ENCODE results near the gene PIWIL4. TPM values are rescaled to one million over a fixed set of nuclear protein-coding genes. Genes with fewer than 3 reads are reported as not detected.

Gene PIWIL4
- total and polyA plus RNA-seq, 9 of the 15 experiments (the other 6 are each of a cell fraction or from before 2014, with no cell fraction given): 6.3 to 17.0 (median 10.8) TPM

- Histone ChIP-seq H3K4me3 (no peak overlapping the region), H2AFZ (ENCODE audit: low read depth, low read length) (no peak overlapping the region), H4K20me1 (replicated peaks; ENCODE audit: control insufficient read depth, insufficient read depth, low read length) (no peaks in the 10 kb centered on the region), H3K9me3 (replicated peaks; ENCODE audit: control insufficient read depth, insufficient read depth, low read depth, low read length) (no peaks in the 10 kb centered on the region), H3K4me2 (ENCODE audit: insufficient read depth, low read length) (no peak overlapping the region), H3K36me3 (ENCODE audit: control insufficient read depth, insufficient read depth, low read length) (peaks cover 20% of the 10 kb centered on the region; the same call in 1 of the 3 replicates), H3K79me2 (ENCODE audit: control insufficient read depth, insufficient read depth, low read length) (no peaks in the 10 kb centered on the region), H3K9ac (ENCODE audit: insufficient read depth in 1 of 2, low read depth in 2 of 2, low read length in 2 of 2) (no peak overlapping the region), H3K27me3 (ENCODE audit: control insufficient read depth in 2 of 2, insufficient read depth in 2 of 2, low read length in 2 of 2) (peaks cover 2 to 3% of the 10 kb centered on the region in 2 experiments; a peak in 2 of 5 replicates), H3K9me1 (ENCODE audit: control insufficient read depth, insufficient read depth, low read length) (no peaks in the 10 kb centered on the region), H3K27ac (ENCODE audit: extremely low read depth, low read depth, low read length) (no peak overlapping the region), H3K4me1 (replicated peaks in 1 of 2; ENCODE audit: control insufficient read depth in 2 of 2, insufficient read depth in 2 of 2, low read length in 2 of 2) (no peaks in the 10 kb centered on the region)
- TF ChIP-seq NR4A1 (CRISPR knock-in tag; IDR thresholded peaks at IDR 0.05): no peak
- TF ChIP-seq NR4A1 (tag; IDR thresholded peaks at IDR 0.05): no peak
- TF ChIP-seq ZNF589 (CRISPR knock-in tag; IDR thresholded peaks at IDR 0.05; ENCODE audit: low read depth): no peak
- peak; percentile 52 to 65; a peak in 3 of 4 replicates for TF ChIP-seq RAD21 (CRISPR knock-in tag; conservative IDR thresholded peaks at IDR 0.05 in 1 of 2, IDR thresholded peaks at IDR 0.05 in 1 of 2)
- TF ChIP-seq ZNF785 (CRISPR knock-in tag; IDR thresholded peaks at IDR 0.05): no peak
- TF ChIP-seq CTCF (IDR thresholded peaks at IDR 0.05 in 2 of 3, conservative IDR thresholded peaks at IDR 0.05 in 1 of 3; ENCODE audit: insufficient read depth in 2 of 3, low read depth in 1 of 3, low read length in 3 of 3): peak in 2 of 3 experiments; percentile 35 to 49; a peak in 3 of 6 replicates
- no peak for TF ChIP-seq SRSF7 (optimal IDR thresholded peaks at IDR 0.05; ENCODE audit: low read depth, low read length)
- TF ChIP-seq REST (IDR thresholded peaks at IDR 0.05; ENCODE audit: borderline replicate concordance): peak; percentile 43; the same call in 1 of the 2 replicates
- TF ChIP-seq REST (CRISPR knock-in tag; IDR thresholded peaks at IDR 0.05; ENCODE audit: low read depth): no peak
- TF ChIP-seq ELK3 (CRISPR knock-in tag; IDR thresholded peaks at IDR 0.05): no peak
- no peak for TF ChIP-seq RFX1 (IDR thresholded peaks at IDR 0.05)
- ChIA-PET CTCF (ENCODE audit: low intra/inter-chr PET ratio) (interaction anchor here (1.1 to 1.9 kb wide), 3 partner anchors 78 to 702 kb away, joined by 3 to 9 read pairs (median 5); no protein-coding TSS in a partner anchor), POLR2A (interaction anchor here (0.6 kb wide), 1 partner anchor 143 kb away, joined by 5 read pairs; no protein-coding TSS in a partner anchor)
- peak; percentile 59; the same call in 2 of the 3 replicates for ATAC-seq
- in situ Hi-C loops (cut with MboI) (no loop called here), intact Hi-C loops (cut with micrococcal nuclease) (loop anchor here (1.0 kb wide), 1 partner anchor 79 kb away; no protein-coding TSS in a partner anchor)
- no TSS peak for BruUV-seq (replicated peaks)
- no peak for FAIRE-seq
- DNase-seq (ENCODE audit: extremely low read depth in 1 of 4, low spot score in 3 of 4): peak in 2 of 4 experiments; percentile 10 to 31
- 27% methylated on average over 2 of the region's 2 CpGs for WGBS (ENCODE audit: insufficient coverage, low coverage, missing lambda C conversion rate)
These were observed 30.7 kb downstream of the PIWIL4 start for GRCh38 chr11:94597896-94598295.
